Nephron (organoid): Measurements from ENCODE around the gene GPR156.
A peak's percentile ranks its signal among the peaks of the same experiment; 100 is the strongest.

Source experiments
- H3K27ac Mint-ChIP-seq, 3 experiments: 2 replicates each; pipeline ENCODE4 v1.8.0; 2020; ENCODE audit warnings: mixed read lengths in 3 of 3, mild to moderate bottlenecking in 2 of 3, moderate library complexity in 1 of 3
- H3K27me3 Mint-ChIP-seq: 2 replicates; pipeline ENCODE4 v1.8.0; 2021; ENCODE audit warnings: low read depth, mild to moderate bottlenecking, moderate library complexity, mixed read lengths
- H3K36me3 Mint-ChIP-seq: 2 replicates; pipeline ENCODE4 v1.8.0; 2020; ENCODE audit warnings: low read depth, mixed read lengths
- H3K4me1 Mint-ChIP-seq: 2 replicates; pipeline ENCODE4 v1.8.0; 2020; ENCODE audit warnings: mixed read lengths
- H3K4me3 Mint-ChIP-seq, 3 experiments: 2 replicates each; pipeline ENCODE4 v1.8.0; 2020; ENCODE audit warnings: mild to moderate bottlenecking in 3 of 3, mixed read lengths in 3 of 3, moderate library complexity in 2 of 3
- H3K9me3 Mint-ChIP-seq: 2 replicates; pipeline ENCODE4 v1.8.0; 2020; ENCODE audit warnings: mixed read lengths
- TF ChIP-seq, protein P1 (sequence below), 3 experiments: fragments of 200-600 bp; sonication (generic); IDR thresholded peaks; one replicate each; pipeline ENCODE4 v1.5.0; 2021; ENCODE audit warnings: antibody characterized with exemption in 3 of 3; ENCODE audit not compliant: unreplicated experiment in 3 of 3

GPR156 gene

DNA sequence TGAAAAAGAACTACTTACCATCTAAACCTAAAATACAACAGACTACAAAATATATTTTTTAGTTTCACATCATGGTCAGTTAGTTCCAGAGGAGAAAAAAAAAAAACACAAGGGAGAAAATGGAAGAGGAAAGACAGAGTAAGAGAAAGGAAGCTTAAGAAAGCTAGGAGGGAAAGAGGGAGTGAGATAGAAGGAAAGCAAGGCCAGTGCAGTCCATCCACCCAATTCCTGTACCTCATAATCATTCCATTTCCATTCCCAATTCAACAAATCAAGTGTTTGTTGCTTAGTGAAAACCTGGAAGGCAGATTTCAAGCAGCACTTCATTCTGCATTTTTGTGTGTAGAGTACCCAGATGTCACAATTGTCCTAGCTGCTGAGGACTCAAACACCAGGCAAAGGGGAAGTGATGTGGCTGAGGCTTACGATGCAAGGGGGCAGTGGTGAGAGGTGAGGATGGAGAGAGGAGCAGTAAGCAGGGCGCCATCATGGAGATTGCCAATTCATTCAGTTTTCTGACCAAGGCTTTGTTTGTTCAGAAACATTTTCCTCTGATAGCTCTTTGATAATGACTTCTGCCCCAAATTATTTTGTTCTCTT, 107.2 kb downstream of the GPR156 start:
- Mint-ChIP-seq H3K27me3 (no peaks in the 10 kb centered on the region), H3K9me3 (no peaks in the 10 kb centered on the region), H3K27ac (peak overlapping the region; percentile 53 to 74 (median 72)), H3K4me3 (no peak overlapping the region), H3K4me1 (peaks cover 20% of the 10 kb centered on the region), H3K36me3 (no peaks in the 10 kb centered on the region)
- TF ChIP-seq, protein P1, sequence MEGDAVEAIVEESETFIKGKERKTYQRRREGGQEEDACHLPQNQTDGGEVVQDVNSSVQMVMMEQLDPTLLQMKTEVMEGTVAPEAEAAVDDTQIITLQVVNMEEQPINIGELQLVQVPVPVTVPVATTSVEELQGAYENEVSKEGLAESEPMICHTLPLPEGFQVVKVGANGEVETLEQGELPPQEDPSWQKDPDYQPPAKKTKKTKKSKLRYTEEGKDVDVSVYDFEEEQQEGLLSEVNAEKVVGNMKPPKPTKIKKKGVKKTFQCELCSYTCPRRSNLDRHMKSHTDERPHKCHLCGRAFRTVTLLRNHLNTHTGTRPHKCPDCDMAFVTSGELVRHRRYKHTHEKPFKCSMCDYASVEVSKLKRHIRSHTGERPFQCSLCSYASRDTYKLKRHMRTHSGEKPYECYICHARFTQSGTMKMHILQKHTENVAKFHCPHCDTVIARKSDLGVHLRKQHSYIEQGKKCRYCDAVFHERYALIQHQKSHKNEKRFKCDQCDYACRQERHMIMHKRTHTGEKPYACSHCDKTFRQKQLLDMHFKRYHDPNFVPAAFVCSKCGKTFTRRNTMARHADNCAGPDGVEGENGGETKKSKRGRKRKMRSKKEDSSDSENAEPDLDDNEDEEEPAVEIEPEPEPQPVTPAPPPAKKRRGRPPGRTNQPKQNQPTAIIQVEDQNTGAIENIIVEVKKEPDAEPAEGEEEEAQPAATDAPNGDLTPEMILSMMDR (IDR thresholded peaks at IDR 0.05; ENCODE audit: unreplicated experiment in 3 of 3): no peak

DNA sequence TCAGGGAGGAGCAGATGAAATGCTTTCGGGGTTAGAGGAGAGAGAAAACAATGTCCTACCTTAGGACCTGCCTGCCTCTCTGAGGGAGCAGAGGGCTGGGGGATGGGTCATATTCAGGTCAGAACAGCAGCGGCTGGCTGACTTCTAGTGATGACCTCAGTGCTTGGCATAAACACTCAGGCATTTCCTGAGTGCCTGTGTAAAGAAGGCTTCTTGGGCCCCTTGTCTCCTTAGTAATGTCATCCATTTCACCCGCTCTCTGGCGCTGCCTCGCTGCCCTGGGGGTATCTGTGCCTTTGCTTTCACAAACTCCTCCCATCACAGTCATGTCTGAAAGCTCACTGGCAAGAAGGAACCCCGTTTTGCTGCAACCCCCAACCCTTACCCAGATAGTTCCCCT, 107.9 kb downstream of the GPR156 start:
- Mint-ChIP-seq H3K4me1 (peaks cover 20% of the 10 kb centered on the region), H3K36me3 (no peaks in the 10 kb centered on the region), H3K27ac (peak overlapping the region; percentile 53 to 74 (median 72)), H3K4me3 (no peak overlapping the region), H3K27me3 (no peaks in the 10 kb centered on the region), H3K9me3 (no peaks in the 10 kb centered on the region)
- TF ChIP-seq, protein P1 (IDR thresholded peaks at IDR 0.05; ENCODE audit: unreplicated experiment in 3 of 3): no peak

DNA sequence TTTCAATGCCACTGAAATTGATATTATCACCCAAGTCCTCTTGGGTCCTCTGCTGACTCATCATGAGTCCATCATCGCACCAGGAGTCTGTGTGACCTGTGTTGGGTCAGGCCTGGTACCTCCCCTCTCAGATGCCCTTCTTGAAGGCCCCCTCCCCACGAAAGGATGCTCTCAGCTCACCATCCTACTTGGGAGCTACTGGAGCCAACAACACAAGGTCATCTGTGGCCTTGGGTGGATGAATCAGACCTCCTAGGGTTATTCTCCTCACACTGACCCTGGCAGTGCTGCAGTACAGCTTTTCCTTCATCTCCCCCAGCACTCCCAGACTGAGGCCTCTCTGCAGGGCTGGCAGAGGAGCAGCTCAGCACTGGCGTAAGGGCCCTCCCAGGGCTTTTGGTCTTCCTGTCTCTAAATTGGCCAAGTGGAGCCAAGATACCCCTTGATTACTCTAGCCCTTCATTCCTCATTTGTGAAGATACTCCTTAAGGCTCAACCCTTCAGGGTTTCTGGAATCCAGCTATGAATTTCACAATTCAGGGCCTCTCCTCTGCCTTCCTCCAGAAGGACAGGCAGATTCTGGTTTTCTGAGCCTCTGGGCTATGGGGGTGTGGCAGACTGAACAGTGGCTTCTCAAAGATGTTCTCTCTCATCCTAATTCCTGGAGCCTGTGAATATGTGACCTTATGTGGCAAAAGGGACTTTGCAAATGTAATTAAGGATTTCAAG, 110.0 kb downstream of the GPR156 start:
- Mint-ChIP-seq H3K4me3 (no peak overlapping the region), H3K4me1 (peaks cover 26% of the 10 kb centered on the region)

DNA sequence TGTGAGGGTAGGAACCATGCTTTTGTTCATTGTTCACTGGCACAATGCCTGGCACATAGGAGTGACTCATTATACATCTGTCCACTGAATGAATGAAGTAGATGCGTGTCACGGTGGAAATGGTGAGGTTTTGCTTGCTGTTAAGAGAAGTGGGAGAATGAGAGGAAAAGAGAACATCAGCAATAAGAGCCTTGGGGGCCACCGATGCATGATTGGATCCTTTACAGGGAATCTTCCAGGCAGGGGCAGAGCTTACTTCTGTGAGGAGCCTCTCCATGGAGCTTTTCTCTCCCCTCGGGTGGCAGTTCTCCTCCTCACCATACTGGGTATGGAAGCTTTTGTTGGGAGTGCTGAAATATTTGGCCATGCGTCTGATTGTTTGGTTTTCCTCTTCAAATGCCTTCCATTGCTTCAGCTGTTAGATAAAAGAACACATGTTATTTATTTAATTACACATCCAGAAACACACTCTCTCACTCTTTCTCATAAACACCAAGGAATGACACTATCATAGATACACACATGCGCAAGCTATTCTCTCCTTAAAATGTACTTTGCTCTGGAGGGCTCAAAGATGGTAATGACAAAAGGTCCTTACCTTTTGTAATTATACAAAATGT, 111.9 kb downstream of the GPR156 start:
- Mint-ChIP-seq H3K27ac (no peak overlapping the region), H3K9me3 (no peaks in the 10 kb centered on the region), H3K27me3 (no peaks in the 10 kb centered on the region), H3K4me1 (peaks cover 26% of the 10 kb centered on the region), H3K36me3 (no peaks in the 10 kb centered on the region), H3K4me3 (no peak overlapping the region)
- TF ChIP-seq, protein P1 (IDR thresholded peaks at IDR 0.05; ENCODE audit: unreplicated experiment in 3 of 3): no peak

More for the DNA sequence above, 110.0 kb downstream of the GPR156 start:
- no peak overlapping the region for H3K27ac Mint-ChIP-seq
- TF ChIP-seq, protein P1 (IDR thresholded peaks at IDR 0.05; ENCODE audit: unreplicated experiment in 3 of 3): no peak
- H3K9me3 Mint-ChIP-seq: no peaks in the 10 kb centered on the region
- no peaks in the 10 kb centered on the region for H3K27me3 Mint-ChIP-seq
- no peaks in the 10 kb centered on the region for H3K36me3 Mint-ChIP-seq

DNA sequence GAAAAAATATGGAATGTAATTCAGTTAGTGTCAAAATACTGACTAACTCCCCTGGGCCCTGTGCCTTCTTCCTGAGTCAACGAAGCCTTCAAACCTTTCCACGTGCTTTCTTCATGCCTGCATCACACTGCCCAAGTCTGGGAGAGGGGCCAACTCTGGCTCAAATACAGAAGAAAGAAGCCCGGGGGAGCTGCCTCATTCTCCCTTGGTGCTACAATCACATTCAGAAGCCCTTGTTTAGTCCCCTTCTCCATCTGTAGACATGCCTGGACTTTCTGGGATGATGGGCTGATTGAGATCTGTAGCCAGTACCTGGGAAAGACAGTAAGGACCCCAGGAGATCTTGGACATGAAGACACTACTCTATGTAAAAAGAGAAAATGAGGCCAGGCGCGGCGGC, 113.0 kb downstream of the GPR156 start:
- Mint-ChIP-seq H3K36me3 (no peaks in the 10 kb centered on the region), H3K27me3 (no peaks in the 10 kb centered on the region)

More for the DNA sequence above, 113.0 kb downstream of the GPR156 start:
- H3K27ac Mint-ChIP-seq: no peak overlapping the region
- H3K9me3 Mint-ChIP-seq: no peaks in the 10 kb centered on the region
- no peak overlapping the region for H3K4me3 Mint-ChIP-seq
- H3K4me1 Mint-ChIP-seq: peaks cover 18% of the 10 kb centered on the region
- TF ChIP-seq, protein P1 (IDR thresholded peaks at IDR 0.05; ENCODE audit: unreplicated experiment in 3 of 3): no peak
